Astrocyte of the cerebellum (primary cell): ENCODE measurements around the gene SARS1.
"Not testable (repeated sequence)": the region's sequence is repeated elsewhere in the genome, so short reads cannot be mapped to it uniquely, and the experiment has no call there.

Experiments
- DNase-seq: peaks from one replicate; pipeline ENCODE4 v3.0.0-alpha.2; 2011; ENCODE audit warnings: low read depth
- H3K4me3 ChIP-seq: 2 replicates; pipeline ENCODE4 v1.5.1; 2011; ENCODE audit warnings: mild to moderate bottlenecking, low read depth, low read length, moderate library complexity
- CTCF ChIP-seq: IDR thresholded peaks from 2 replicates; pipeline ENCODE4 v1.5.1; 2012; ENCODE audit warnings: low read length, low read depth, moderate library complexity, mild to moderate bottlenecking; ENCODE audit errors: missing control alignments
- in situ Hi-C: cut with HindIII; loops from 2 replicates; pipeline ENCODE4 v1.10.0; 2017; ENCODE audit warnings: low sequenced_read_pairs

The SARS1 gene

DNA sequence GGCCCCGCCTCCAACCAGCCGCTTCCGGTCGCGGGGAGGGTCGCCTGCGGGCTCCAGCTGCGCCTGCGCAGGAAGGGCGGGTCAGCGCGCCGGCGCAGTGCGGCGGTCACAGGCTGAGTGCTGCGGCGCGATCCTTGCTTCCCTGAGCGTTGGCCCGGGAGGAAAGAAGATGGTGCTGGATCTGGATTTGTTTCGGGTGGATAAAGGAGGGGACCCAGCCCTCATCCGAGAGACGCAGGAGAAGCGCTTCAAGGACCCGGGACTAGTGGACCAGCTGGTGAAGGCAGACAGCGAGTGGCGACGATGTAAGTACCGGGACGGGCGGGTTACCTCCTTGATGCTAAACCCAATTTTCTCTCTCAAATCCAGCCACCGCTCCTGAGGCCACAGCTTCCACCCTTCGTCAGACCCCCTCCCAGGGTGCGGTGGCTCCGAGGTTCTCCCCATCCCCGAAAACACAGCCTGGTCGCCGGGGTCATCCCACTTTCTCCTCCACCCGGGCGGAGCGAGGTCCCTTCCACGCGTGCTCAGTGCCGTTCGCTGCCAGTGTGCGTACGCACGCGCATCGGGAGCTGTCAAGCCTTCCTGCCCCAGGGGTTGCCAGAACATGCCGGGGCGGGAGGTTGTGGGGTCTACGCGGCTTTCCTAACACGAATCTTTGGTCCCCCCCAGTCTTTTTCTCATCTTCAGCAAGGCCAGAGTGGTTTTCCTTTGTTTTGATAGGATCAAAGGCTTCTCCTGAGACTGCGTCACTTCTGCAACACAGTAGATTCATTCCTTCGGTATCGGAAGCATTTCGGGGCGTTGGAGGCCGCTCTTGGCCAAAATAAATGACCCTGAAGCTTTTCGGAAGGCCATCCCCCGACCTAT lies at the start of gene SARS1:
Gene SARS1 (plus strand): TSS at position 95 of the 870 bp plus-strand sequence. CDS start 75 bp downstream, at position 170.
- H3K4me3 ChIP-seq = peak within 1 kb of the TSS; percentile 88
- in situ Hi-C loops = loop anchor here (10.0 kb wide), 1 partner anchor 191 kb away; no protein-coding TSS in a partner anchor
- TF ChIP-seq CTCF = no peak
- DNase-seq = peak; percentile 45

DNA sequence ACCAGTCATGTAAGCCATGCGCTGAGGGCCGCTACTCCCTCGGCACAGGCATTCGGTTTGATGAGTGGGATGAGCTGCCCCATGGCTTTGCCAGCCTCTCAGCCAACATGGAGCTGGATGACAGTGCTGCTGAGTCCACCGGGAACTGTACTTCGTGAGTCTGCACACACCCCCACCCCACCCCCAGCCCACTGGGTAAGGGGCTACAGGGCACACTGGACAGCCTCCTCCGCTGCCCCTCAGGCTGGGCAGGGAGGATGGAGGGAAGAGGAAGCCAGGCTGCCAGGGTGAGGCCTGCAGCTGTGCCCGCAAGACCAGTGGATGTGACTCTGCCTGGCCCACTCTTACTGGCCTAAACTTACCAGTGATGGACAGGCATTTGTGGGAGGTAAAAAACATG lies 49.2 kb upstream of the SARS1 start:
- in situ Hi-C loops = no loop called here
- no peak for TF ChIP-seq CTCF
- H3K4me3 ChIP-seq = no peak overlapping the region
- DNase-seq = no peak

GRCh38 chr1:109167001-109167506 lies 46.7 kb upstream of the SARS1 start:
- DNase-seq = no peak
- TF ChIP-seq CTCF = no peak
- no peak overlapping the region for H3K4me3 ChIP-seq
- in situ Hi-C loops = no loop called here

GRCh38 chr1:109170035-109170764 lies 43.5 kb upstream of the SARS1 start:
- no peak for TF ChIP-seq CTCF
- in situ Hi-C loops = loop anchor here (5.0 kb wide), 1 partner anchor 53 kb away; no protein-coding TSS in a partner anchor
- H3K4me3 ChIP-seq = no peak overlapping the region
- DNase-seq = no peak

DNA sequence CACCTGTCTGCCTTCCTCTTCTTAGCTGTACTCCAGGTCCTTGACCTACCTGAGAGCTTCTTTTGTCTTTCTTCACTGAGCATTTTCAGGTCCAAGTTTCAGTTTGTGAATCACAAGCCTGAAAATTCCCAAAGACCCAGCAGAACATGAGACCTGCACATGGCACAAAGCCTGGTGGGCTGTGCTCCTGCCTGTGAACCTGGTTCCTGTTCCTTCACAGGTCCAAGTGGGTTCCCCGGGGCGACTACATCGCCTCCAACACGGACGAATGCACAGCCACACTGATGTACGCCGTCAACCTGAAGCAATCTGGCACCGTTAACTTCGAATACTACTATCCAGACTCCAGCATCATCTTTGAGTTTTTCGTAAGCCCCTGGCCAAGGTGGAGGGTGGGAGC lies 42.1 kb upstream of the SARS1 start:
- no peak for DNase-seq
- in situ Hi-C loops = loop anchor here (5.0 kb wide), 1 partner anchor 54 kb away; no protein-coding TSS in a partner anchor
- no peak overlapping the region for H3K4me3 ChIP-seq
- no peak for TF ChIP-seq CTCF

- H3K4me3 ChIP-seq, DNase-seq, in situ Hi-C loops: not testable (repeated sequence)
Measured at GRCh38 chr1:109176349-109176748, 37.4 kb upstream of the SARS1 start.

DNA sequence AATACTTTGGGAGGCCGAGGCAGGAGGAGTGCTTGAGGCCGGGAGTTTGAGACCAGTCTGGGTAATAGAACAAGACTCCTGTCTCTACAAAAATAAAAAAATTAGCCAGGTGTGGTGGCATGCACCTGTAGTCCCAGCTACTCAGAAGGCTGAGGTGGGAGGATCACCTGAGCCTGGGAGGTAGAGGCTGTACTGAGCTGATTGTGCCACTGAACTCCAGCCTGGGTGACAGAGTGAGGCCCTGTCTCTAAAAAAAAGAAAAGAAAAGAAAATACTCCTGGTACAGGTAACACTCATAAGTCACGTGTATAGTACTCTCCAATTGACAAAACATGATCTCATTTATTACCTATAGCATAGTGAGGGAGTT lies 33.0 kb upstream of the SARS1 start:
- in situ Hi-C loops, H3K4me3 ChIP-seq, DNase-seq: not testable (repeated sequence)
